HepG2 (cell line): ENCODE measurements around the gene MYLK. TPM values are rescaled to one million over a fixed set of nuclear protein-coding genes. Genes with fewer than 3 reads are reported as not detected.

Experiments used
- ELF1 ChIP-seq: sonication (generic); formaldehyde crosslinking; IDR thresholded peaks from 2 replicates; pipeline ENCODE4 v1.4.0; 2020; ENCODE audit warnings: missing genetic modification reagents
- FOXP1 ChIP-seq, 2 experiments: fragments of 450-650 bp in 1 of 2; IDR thresholded peaks; 2 replicates each; pipeline ENCODE4 v1.6.1; 2017 to 2018; ENCODE audit warnings: antibody characterized with exemption in 1 of 2
- GTF2F1 ChIP-seq: fragments of 150-350 bp; IDR thresholded peaks from 2 replicates; pipeline ENCODE4 v1.6.1; 2014; ENCODE audit warnings: low read length
- HNRNPL ChIP-seq: fragments of 200-400 bp; formaldehyde crosslinking; IDR thresholded peaks from 2 replicates; pipeline ENCODE4 v1.6.1; 2017; ENCODE audit warnings: mild to moderate bottlenecking, low read depth, low read length
- IRF2 ChIP-seq: IDR thresholded peaks from 2 replicates; pipeline ENCODE4 v1.6.1; 2018; ENCODE audit warnings: missing genetic modification reagents, missing compliant biosample characterization
- MEF2D ChIP-seq: sonication (generic); formaldehyde crosslinking; IDR thresholded peaks from 2 replicates; pipeline ENCODE4 v1.5.1; 2020; ENCODE audit warnings: mild to moderate bottlenecking, missing genetic modification reagents
- RELA ChIP-seq: sonication (generic); formaldehyde crosslinking; IDR thresholded peaks from 2 replicates; pipeline ENCODE4 v1.4.0; 2020; ENCODE audit warnings: missing genetic modification reagents
- SNRNP70 ChIP-seq: fragments of 200-400 bp; formaldehyde crosslinking; IDR thresholded peaks from 2 replicates; pipeline ENCODE4 v1.6.1; 2017; ENCODE audit warnings: mild to moderate bottlenecking, low read depth, low read length, moderate library complexity
- SP2 ChIP-seq: sonication (generic); formaldehyde crosslinking; IDR thresholded peaks from 2 replicates; pipeline ENCODE4 v1.5.1; 2020; ENCODE audit warnings: mild to moderate bottlenecking, missing genetic modification reagents
- TBX3 ChIP-seq: fragments of 450-650 bp; IDR thresholded peaks from 2 replicates; pipeline ENCODE4 v1.6.1; 2017; ENCODE audit warnings: antibody characterized with exemption, mild to moderate bottlenecking, inconsistent platforms, borderline replicate concordance
- THAP11 ChIP-seq: IDR thresholded peaks from 2 replicates; pipeline ENCODE4 v1.6.1; 2016; ENCODE audit warnings: missing biosample characterization, missing genetic modification reagents
- ZFP1 ChIP-seq: IDR thresholded peaks from 2 replicates; pipeline ENCODE4 v1.6.1; 2016
- ZNF7 ChIP-seq: IDR thresholded peaks from 2 replicates; pipeline ENCODE4 v1.6.1; 2016; ENCODE audit warnings: missing biosample characterization, missing genetic modification reagents
- ZNF773 ChIP-seq: sonication (generic); formaldehyde crosslinking; IDR thresholded peaks from 2 replicates; pipeline ENCODE4 v1.4.0; 2020; ENCODE audit warnings: missing genetic modification reagents, borderline replicate concordance
- ZNF775 ChIP-seq: sonication (generic); formaldehyde crosslinking; IDR thresholded peaks from 2 replicates; pipeline ENCODE4 v1.4.0; 2020; ENCODE audit warnings: missing genetic modification reagents, mild to moderate bottlenecking, moderate library complexity, borderline replicate concordance
- ZNF792 ChIP-seq: IDR thresholded peaks from 2 replicates; pipeline ENCODE4 v1.6.1; 2016
- ZNF883 ChIP-seq: sonication (generic); formaldehyde crosslinking; IDR thresholded peaks from 2 replicates; pipeline ENCODE4 v1.5.1; 2020; ENCODE audit warnings: mild to moderate bottlenecking, missing genetic modification reagents; ENCODE audit errors: not compliant biosample characterization
- polyA plus RNA-seq, 8 experiments: library from polyadenylated mRNA; depleted of rRNA in 3 of 8; stranded (reverse) in 7 of 8; unstranded in 1 of 8; fragments of >200 nt; fragmentation: Illumina TruSeq in 4 of 8; extraction: Trizol in 4 of 8; gene quantifications; 2 replicates each; pipeline versions ENCODE4 v1.2.1 to v1.2.3, GENCODE V29; 2011 to 2016; ENCODE audit warnings: low read depth in 4 of 8, missing spikeins in 1 of 8, mixed read lengths in 1 of 8; ENCODE audit not compliant: insufficient read depth in 1 of 8
- total RNA-seq, 5 experiments: library from RNA; depleted of rRNA; stranded (reverse); fragments of >200 nt; fragmentation: Illumina TruSeq; extraction: Trizol; gene quantifications; 2 replicates each; pipeline ENCODE4 v1.2.3, GENCODE V29; 2016; ENCODE audit warnings: low read depth in 1 of 5
- TF ChIP-seq, protein P1 (sequence below): sonication (generic); formaldehyde crosslinking; IDR thresholded peaks from 2 replicates; pipeline ENCODE4 v1.9.0; 2021; ENCODE audit warnings: missing genetic modification reagents, mild to moderate bottlenecking, borderline replicate concordance
- TF ChIP-seq, protein P2 (sequence below): IDR thresholded peaks from 2 replicates; pipeline ENCODE4 v1.6.1; 2018; ENCODE audit warnings: missing genetic modification reagents, mild to moderate bottlenecking, missing compliant biosample characterization
- TF ChIP-seq, protein P3 (sequence below): IDR thresholded peaks from 2 replicates; pipeline ENCODE4 v1.6.1; 2018; ENCODE audit warnings: missing genetic modification reagents
- TF ChIP-seq, protein P4 (sequence below): sonication (generic); formaldehyde crosslinking; IDR thresholded peaks from 2 replicates; pipeline ENCODE4 v1.5.0; 2020; ENCODE audit warnings: mild to moderate bottlenecking, low read depth, missing genetic modification reagents, borderline replicate concordance
- TF ChIP-seq, protein P5 (sequence below): sonication (generic); formaldehyde crosslinking; IDR thresholded peaks from 2 replicates; pipeline ENCODE4 v1.5.0; 2020; ENCODE audit warnings: missing genetic modification reagents
- TF ChIP-seq, protein P6 (sequence below): sonication (generic); IDR thresholded peaks from 2 replicates; pipeline ENCODE4 v1.6.1; 2016; ENCODE audit warnings: low read depth, borderline replicate concordance

Gene MYLK
- total and polyA plus RNA-seq, 2 of the 13 experiments (the other 11 are each of a cell fraction or from before 2014, with no cell fraction given), result 10.6 to 34.9 TPM

DNA sequence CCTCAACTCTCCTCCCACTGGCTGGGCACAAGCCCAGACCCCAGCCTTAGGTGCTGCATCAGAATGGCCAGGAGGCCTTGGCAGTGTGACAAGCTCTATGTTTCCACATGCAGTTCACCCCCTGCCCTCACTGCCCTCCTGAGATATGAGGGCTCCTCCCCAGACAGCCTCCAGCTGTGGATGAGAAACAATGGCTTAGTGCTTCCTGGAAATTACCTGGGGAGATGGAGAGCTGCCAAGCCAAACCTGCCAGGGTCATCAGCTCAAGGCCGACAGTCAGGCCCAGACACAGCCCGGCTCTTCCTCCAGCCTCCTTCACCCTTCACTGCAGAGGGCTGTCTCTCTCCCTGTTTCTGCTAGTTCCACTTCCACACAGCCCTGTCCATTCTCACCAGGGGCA is 76.3 kb downstream of the MYLK start (continued):
- TF ChIP-seq, protein P1, sequence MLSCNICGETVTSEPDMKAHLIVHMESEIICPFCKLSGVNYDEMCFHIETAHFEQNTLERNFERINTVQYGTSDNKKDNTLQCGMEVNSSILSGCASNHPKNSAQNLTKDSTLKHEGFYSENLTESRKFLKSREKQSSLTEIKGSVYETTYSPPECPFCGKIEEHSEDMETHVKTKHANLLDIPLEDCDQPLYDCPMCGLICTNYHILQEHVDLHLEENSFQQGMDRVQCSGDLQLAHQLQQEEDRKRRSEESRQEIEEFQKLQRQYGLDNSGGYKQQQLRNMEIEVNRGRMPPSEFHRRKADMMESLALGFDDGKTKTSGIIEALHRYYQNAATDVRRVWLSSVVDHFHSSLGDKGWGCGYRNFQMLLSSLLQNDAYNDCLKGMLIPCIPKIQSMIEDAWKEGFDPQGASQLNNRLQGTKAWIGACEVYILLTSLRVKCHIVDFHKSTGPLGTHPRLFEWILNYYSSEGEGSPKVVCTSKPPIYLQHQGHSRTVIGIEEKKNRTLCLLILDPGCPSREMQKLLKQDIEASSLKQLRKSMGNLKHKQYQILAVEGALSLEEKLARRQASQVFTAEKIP, result no peak
- no peak for TF ChIP-seq ZNF883 (CRISPR knock-in tag)
- peak; percentile 79; the same call in 1 of the 2 replicates for TF ChIP-seq ZNF792
- peak; percentile 45; the same call in 1 of the 2 replicates for TF ChIP-seq HNRNPL
- TF ChIP-seq RELA (CRISPR knock-in tag), result no peak
- TF ChIP-seq IRF2 (CRISPR knock-in tag), result peak; percentile 63; the same call in 1 of the 2 replicates
- TF ChIP-seq THAP11 (CRISPR knock-in tag), result peak; percentile 31
- TF ChIP-seq, protein P2, sequence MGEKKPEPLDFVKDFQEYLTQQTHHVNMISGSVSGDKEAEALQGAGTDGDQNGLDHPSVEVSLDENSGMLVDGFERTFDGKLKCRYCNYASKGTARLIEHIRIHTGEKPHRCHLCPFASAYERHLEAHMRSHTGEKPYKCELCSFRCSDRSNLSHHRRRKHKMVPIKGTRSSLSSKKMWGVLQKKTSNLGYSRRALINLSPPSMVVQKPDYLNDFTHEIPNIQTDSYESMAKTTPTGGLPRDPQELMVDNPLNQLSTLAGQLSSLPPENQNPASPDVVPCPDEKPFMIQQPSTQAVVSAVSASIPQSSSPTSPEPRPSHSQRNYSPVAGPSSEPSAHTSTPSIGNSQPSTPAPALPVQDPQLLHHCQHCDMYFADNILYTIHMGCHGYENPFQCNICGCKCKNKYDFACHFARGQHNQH, result peak; percentile 82; the same call in 1 of the 2 replicates
- TF ChIP-seq, protein P3, sequence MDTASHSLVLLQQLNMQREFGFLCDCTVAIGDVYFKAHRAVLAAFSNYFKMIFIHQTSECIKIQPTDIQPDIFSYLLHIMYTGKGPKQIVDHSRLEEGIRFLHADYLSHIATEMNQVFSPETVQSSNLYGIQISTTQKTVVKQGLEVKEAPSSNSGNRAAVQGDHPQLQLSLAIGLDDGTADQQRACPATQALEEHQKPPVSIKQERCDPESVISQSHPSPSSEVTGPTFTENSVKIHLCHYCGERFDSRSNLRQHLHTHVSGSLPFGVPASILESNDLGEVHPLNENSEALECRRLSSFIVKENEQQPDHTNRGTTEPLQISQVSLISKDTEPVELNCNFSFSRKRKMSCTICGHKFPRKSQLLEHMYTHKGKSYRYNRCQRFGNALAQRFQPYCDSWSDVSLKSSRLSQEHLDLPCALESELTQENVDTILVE (CRISPR knock-in tag), result no peak
- TF ChIP-seq, protein P4, sequence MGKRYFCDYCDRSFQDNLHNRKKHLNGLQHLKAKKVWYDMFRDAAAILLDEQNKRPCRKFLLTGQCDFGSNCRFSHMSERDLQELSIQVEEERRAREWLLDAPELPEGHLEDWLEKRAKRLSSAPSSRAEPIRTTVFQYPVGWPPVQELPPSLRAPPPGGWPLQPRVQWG (CRISPR knock-in tag), result no peak
- TF ChIP-seq, protein P5, sequence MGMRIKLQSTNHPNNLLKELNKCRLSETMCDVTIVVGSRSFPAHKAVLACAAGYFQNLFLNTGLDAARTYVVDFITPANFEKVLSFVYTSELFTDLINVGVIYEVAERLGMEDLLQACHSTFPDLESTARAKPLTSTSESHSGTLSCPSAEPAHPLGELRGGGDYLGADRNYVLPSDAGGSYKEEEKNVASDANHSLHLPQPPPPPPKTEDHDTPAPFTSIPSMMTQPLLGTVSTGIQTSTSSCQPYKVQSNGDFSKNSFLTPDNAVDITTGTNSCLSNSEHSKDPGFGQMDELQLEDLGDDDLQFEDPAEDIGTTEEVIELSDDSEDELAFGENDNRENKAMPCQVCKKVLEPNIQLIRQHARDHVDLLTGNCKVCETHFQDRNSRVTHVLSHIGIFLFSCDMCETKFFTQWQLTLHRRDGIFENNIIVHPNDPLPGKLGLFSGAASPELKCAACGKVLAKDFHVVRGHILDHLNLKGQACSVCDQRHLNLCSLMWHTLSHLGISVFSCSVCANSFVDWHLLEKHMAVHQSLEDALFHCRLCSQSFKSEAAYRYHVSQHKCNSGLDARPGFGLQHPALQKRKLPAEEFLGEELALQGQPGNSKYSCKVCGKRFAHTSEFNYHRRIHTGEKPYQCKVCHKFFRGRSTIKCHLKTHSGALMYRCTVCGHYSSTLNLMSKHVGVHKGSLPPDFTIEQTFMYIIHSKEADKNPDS (CRISPR knock-in tag), result no peak
- no peak for TF ChIP-seq MEF2D (CRISPR knock-in tag)
- no peak for TF ChIP-seq ZNF773 (CRISPR knock-in tag)
- no peak for TF ChIP-seq TBX3
- no peak for TF ChIP-seq FOXP1 (IDR thresholded peaks at IDR 0.05)
- peak; percentile 33; the same call in 1 of the 2 replicates for TF ChIP-seq FOXP1 (CRISPR knock-in tag; IDR thresholded peaks at IDR 0.05)
- TF ChIP-seq, protein P6, sequence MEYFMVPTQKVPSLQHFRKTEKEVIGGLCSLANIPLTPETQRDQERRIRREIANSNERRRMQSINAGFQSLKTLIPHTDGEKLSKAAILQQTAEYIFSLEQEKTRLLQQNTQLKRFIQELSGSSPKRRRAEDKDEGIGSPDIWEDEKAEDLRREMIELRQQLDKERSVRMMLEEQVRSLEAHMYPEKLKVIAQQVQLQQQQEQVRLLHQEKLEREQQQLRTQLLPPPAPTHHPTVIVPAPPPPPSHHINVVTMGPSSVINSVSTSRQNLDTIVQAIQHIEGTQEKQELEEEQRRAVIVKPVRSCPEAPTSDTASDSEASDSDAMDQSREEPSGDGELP, result peak; percentile 94
- TF ChIP-seq SNRNP70, result no peak
- no peak for TF ChIP-seq SP2 (CRISPR knock-in tag)
- TF ChIP-seq ELF1 (CRISPR knock-in tag), result peak; percentile 30; the same call in 1 of the 2 replicates
- no peak for TF ChIP-seq ZNF7
- TF ChIP-seq ZFP1, result no peak
- TF ChIP-seq ZNF775 (CRISPR knock-in tag), result no peak
- no peak for TF ChIP-seq GTF2F1
